Endothelial cell of umbilical vein (primary cell): ENCODE measurements around the gene TRIM37. TPM values are rescaled to one million over a fixed set of nuclear protein-coding genes. Genes with fewer than 3 reads are reported as not detected.

ENCODE experiments used
- BruUV-seq: library from RNA; stranded (reverse); fragments of 400-500 nt; replicated peaks from 2 replicates; lab custom pipeline; 2021; lab: Mats Ljungman, UMichigan
- CTCF ChIA-PET: fragments of 300-600, 350-600 bp; sonication (Branson Sonifier 250); formaldehyde crosslinking; loops from one replicate; lab custom pipeline; 2021; ENCODE audit warnings: antibody characterized with exemption, inconsistent platforms; lab: Charles Lee
- POLR2A ChIA-PET: fragments of 300-600, 350-600 bp; sonication (Branson Sonifier 250); formaldehyde crosslinking; loops from one replicate; lab custom pipeline; 2021; ENCODE audit warnings: antibody characterized with exemption, inconsistent platforms; lab: Charles Lee
- DNase-seq: peaks from one replicate; pipeline ENCODE4 v3.0.0-alpha.2; 2011; ENCODE audit warnings: low read depth, low spot score
- FAIRE-seq: peaks from 2 replicates; lab custom pipeline; 2011; peaks lifted over from hg19 to GRCh38; lab: Jason Lieb, UNC
- H2AFZ ChIP-seq: 2 replicates; pipeline ENCODE4 v1.6.0; 2012; ENCODE audit warnings: low read depth, low read length, control low read depth, inconsistent platforms
- H3K27ac ChIP-seq: 2 replicates; pipeline ENCODE4 v1.5.1; 2011; ENCODE audit warnings: low read depth, mild to moderate bottlenecking, control low read depth, low read length, moderate library complexity; ENCODE audit not compliant: insufficient read depth
- H3K27me3 ChIP-seq, 2 experiments: 2 replicates each; pipeline versions ENCODE4 v1.6.0 to v1.6.1; 2011; ENCODE audit warnings: low read length in 2 of 2, mixed read lengths in 1 of 2; ENCODE audit not compliant: control insufficient read depth in 2 of 2, insufficient read depth in 2 of 2
- H3K36me3 ChIP-seq, 2 experiments: 2 replicates in 1 of 2; 3 replicates in 1 of 2; pipeline ENCODE4 v1.5.1; 2011; ENCODE audit warnings: low read length in 2 of 2, mild to moderate bottlenecking in 1 of 2, moderate library complexity in 1 of 2; ENCODE audit not compliant: control insufficient read depth in 2 of 2, insufficient read depth in 2 of 2; ENCODE audit errors: extremely low read depth in 1 of 2
- H3K4me1 ChIP-seq: 3 replicates; pipeline ENCODE4 v1.5.1; 2011; ENCODE audit warnings: mild to moderate bottlenecking, low read length; ENCODE audit not compliant: control insufficient read depth, insufficient read depth; ENCODE audit errors: extremely low read depth
- H3K4me2 ChIP-seq: 2 replicates; pipeline ENCODE4 v1.6.1; 2011; ENCODE audit warnings: low read length, control low read depth, mixed read lengths; ENCODE audit not compliant: insufficient read depth
- H3K4me3 ChIP-seq, 3 experiments: fragments of 200-600 bp in 1 of 3; sonication (generic), shearing (Covaris generic) in 1 of 3; replicated peaks in 1 of 3; 2 replicates each; pipeline ENCODE4 v1.5.1; 2011 to 2016; ENCODE audit warnings: control low read depth in 3 of 3, low read length in 3 of 3, mild to moderate bottlenecking in 2 of 3, inconsistent platforms in 1 of 3, low read depth in 1 of 3, moderate library complexity in 1 of 3; ENCODE audit not compliant: insufficient read depth in 1 of 3
- H3K79me2 ChIP-seq: 2 replicates; pipeline ENCODE4 v1.6.0; 2012; ENCODE audit warnings: low read length, inconsistent platforms; ENCODE audit not compliant: control insufficient read depth, insufficient read depth
- H3K9ac ChIP-seq: replicated peaks from 2 replicates; pipeline ENCODE3; 2011; ENCODE audit warnings: low read length, control low read depth; ENCODE audit not compliant: insufficient read depth; ENCODE audit errors: extremely low read depth
- H3K9me1 ChIP-seq: replicated peaks from 3 replicates; pipeline ENCODE4 v1.6.0; 2011; ENCODE audit warnings: mild to moderate bottlenecking, low read length; ENCODE audit not compliant: control insufficient read depth, insufficient read depth; ENCODE audit errors: extremely low read depth
- H3K9me3 ChIP-seq: replicated peaks from 2 replicates; pipeline ENCODE4 v1.5.1; 2012; ENCODE audit warnings: low read length, inconsistent platforms; ENCODE audit not compliant: control insufficient read depth, insufficient read depth
- H4K20me1 ChIP-seq: replicated peaks from 2 replicates; pipeline ENCODE3; 2011; ENCODE audit warnings: mild to moderate bottlenecking, low read length; ENCODE audit not compliant: control insufficient read depth, insufficient read depth; ENCODE audit errors: extremely low read depth
- CTCF ChIP-seq, 2 donors: IDR thresholded peaks; 1 replicate in 1 of 2; 2 replicates in 1 of 2; pipeline ENCODE4 v1.5.1; 2011; ENCODE audit warnings: low read length in 2 of 2, mild to moderate bottlenecking in 2 of 2, moderate library complexity in 2 of 2, control low read depth in 1 of 2, inconsistent platforms in 1 of 2, low read depth in 1 of 2; ENCODE audit not compliant: insufficient read depth in 1 of 2; ENCODE audit errors: extremely low read depth in 1 of 2
- EZH2 ChIP-seq: IDR thresholded peaks from 2 replicates; pipeline ENCODE4 v1.6.1; 2012; ENCODE audit warnings: borderline replicate concordance, low read depth, mild to moderate bottlenecking, moderate library complexity, low read length, inconsistent platforms; ENCODE audit not compliant: severe bottlenecking
- FOS ChIP-seq: IDR thresholded peaks from 2 replicates; pipeline ENCODE4 v1.6.1; 2011; ENCODE audit warnings: mild to moderate bottlenecking, low read length, moderate library complexity, borderline replicate concordance; ENCODE audit not compliant: insufficient read depth
- GATA2 ChIP-seq: IDR thresholded peaks from 2 replicates; pipeline ENCODE4 v1.7.0; 2011; ENCODE audit warnings: low read depth, mild to moderate bottlenecking, moderate library complexity, mixed read lengths, low read length; ENCODE audit not compliant: insufficient read length, insufficient read depth
- JUN ChIP-seq: IDR thresholded peaks from 2 replicates; pipeline ENCODE4 v1.6.1; 2011; ENCODE audit warnings: borderline replicate concordance, low read depth; ENCODE audit not compliant: insufficient read length, insufficient read depth
- MAX ChIP-seq: IDR thresholded peaks from 2 replicates; pipeline ENCODE4 v1.6.1; 2011; ENCODE audit not compliant: insufficient read depth, insufficient read length
- MYC ChIP-seq: IDR thresholded peaks from one replicate; pipeline ENCODE4 v1.6.1; 2011; ENCODE audit warnings: mild to moderate bottlenecking, low read depth, low read length
- POLR2A ChIP-seq: IDR thresholded peaks from 2 replicates; pipeline ENCODE4 v1.6.1; 2012; ENCODE audit warnings: low read depth, mild to moderate bottlenecking, control low read depth, low read length
- POLR2AphosphoS5 ChIP-seq: IDR thresholded peaks from 2 replicates; pipeline ENCODE4 v1.6.1; 2012; ENCODE audit warnings: low read depth, mild to moderate bottlenecking, control low read depth, low read length, moderate library complexity; ENCODE audit not compliant: insufficient read depth
- dilution Hi-C: fragments of 300-500 bp; cut with MboI; formaldehyde crosslinking; loops from one replicate; pipeline ENCODE4 v1.15.0; 2019; ENCODE audit warnings: low sequenced_read_pairs; ENCODE audit not compliant: extremely low pct_ligation_motif_present
- intact Hi-C: fragments of 100-400 bp; cut with micrococcal nuclease; formaldehyde crosslinking; loops from one replicate; pipeline ENCODE4 v1.10.0; 2022
- polyA plus RNA-seq, 4 experiments: library from polyadenylated mRNA; depleted of rRNA in 3 of 4; stranded (reverse) in 3 of 4; unstranded in 1 of 4; fragments of >200 nt; gene quantifications; 2 replicates each; pipeline versions ENCODE4 v1.2.1 to v1.2.3, GENCODE V29; 2011 to 2012; ENCODE audit warnings: missing spikeins in 1 of 4
- total RNA-seq: library from RNA; stranded (reverse); gene quantifications from 2 replicates; pipeline ENCODE4 v1.2.3, GENCODE V29; 2021

TRIM37 gene
- total and polyA plus RNA-seq, 2 donors (not counting 3 experiments of a cell fraction or from before 2014, with no cell fraction given) = 18.8 to 41.9 TPM

DNA sequence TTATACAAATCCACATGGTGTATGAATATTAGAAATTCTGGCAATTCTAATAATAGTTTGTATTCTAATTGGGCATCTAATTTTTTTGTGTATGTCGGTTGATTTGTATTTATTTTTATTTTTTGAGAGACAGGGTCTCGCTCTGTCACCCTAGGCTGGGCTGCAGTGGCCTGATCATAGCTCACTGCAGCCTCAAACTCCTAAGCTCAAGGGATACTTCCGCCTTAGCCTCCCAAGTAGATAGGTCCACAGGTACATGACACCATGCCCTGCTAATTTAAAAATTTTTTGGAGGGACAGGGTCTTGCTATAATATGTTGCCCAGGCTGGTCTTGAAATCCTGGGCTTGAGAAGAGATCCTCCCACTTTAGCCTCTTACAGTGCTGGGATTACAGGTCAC is 104.6 kb downstream of the TRIM37 start:
- peak overlapping the region; percentile 46 for H3K4me2 ChIP-seq
- TF ChIP-seq FOS = no peak
- H3K27me3 ChIP-seq = no peaks in the 10 kb centered on the region
- H3K36me3 ChIP-seq = peaks cover 2 to 3% of the 10 kb centered on the region in 2 experiments
- FAIRE-seq (no peak), DNase-seq (peak; percentile 20)
- no peak overlapping the region for H2AFZ ChIP-seq
- intact Hi-C loops = loop anchor here (2.0 kb wide), 1 partner anchor 45 kb away; no protein-coding TSS in a partner anchor
- dilution Hi-C loops = no loop called here
- H3K4me1 ChIP-seq = peaks cover 35% of the 10 kb centered on the region
- no peaks in the 10 kb centered on the region for H4K20me1 ChIP-seq
- H3K9me3 ChIP-seq = no peaks in the 10 kb centered on the region
- BruUV-seq = no TSS peak
- CTCF ChIA-PET = interaction anchor here (1.9 to 5.8 kb wide), 4 partner anchors 9 to 483 kb away, joined by 7 to 100 read pairs (median 63); no protein-coding TSS in a partner anchor
- H3K9ac ChIP-seq = peak overlapping the region; percentile 71
- H3K9me1 ChIP-seq = no peaks in the 10 kb centered on the region
- peak overlapping the region; percentile 36 for H3K27ac ChIP-seq
- H3K4me3 ChIP-seq = no peak overlapping the region
- POLR2A ChIA-PET = interaction anchor here (1.0 kb wide), 1 partner anchor 371 kb away, joined by 3 read pairs; no protein-coding TSS in a partner anchor
- H3K79me2 ChIP-seq = no peaks in the 10 kb centered on the region

GRCh38 chr17:59001158-59001814 is 105.4 kb downstream of the TRIM37 start:
- peak; percentile 92 for FAIRE-seq
- Histone ChIP-seq H3K27ac (peak overlapping the region; percentile 36), H3K36me3 (peaks cover 2 to 3% of the 10 kb centered on the region in 2 experiments), H3K4me2 (peak overlapping the region; percentile 46), H3K9ac (peak overlapping the region; percentile 71), H3K9me1 (no peaks in the 10 kb centered on the region), H3K9me3 (no peaks in the 10 kb centered on the region), H3K4me1 (peaks cover 35% of the 10 kb centered on the region), H3K4me3 (peak overlapping the region in 1 of 3 experiments; percentile 18), H2AFZ (no peak overlapping the region), H4K20me1 (no peaks in the 10 kb centered on the region), H3K27me3 (no peaks in the 10 kb centered on the region), H3K79me2 (no peaks in the 10 kb centered on the region)
- dilution Hi-C loops = no loop called here
- ChIA-PET CTCF (interaction anchor here (1.9 to 5.8 kb wide), 4 partner anchors 8 to 482 kb away, joined by 7 to 100 read pairs (median 63); no protein-coding TSS in a partner anchor), POLR2A (interaction anchor here (1.0 kb wide), 1 partner anchor 370 kb away, joined by 3 read pairs; no protein-coding TSS in a partner anchor)
- BruUV-seq = no TSS peak
- intact Hi-C loops = loop anchor here (1.0 kb wide), 2 partner anchors 342 to 483 kb away; no protein-coding TSS in a partner anchor
- DNase-seq = peak; percentile 71
- no peak for TF ChIP-seq GATA2
- peak; percentile 45 for TF ChIP-seq POLR2AphosphoS5
- TF ChIP-seq MYC = no peak
- TF ChIP-seq JUN = peak; percentile 34
- no peak for TF ChIP-seq EZH2
- no peak for TF ChIP-seq CTCF (IDR thresholded peaks at IDR 0.05; ENCODE audit: extremely low read depth in 1 of 2, insufficient read depth in 1 of 2, low read depth in 1 of 2, low read length in 2 of 2)
- TF ChIP-seq MAX = no peak
- peak; percentile 40 for TF ChIP-seq POLR2A
